ENCODE measurements around the gene CARD14. TPM values are rescaled to one million over a fixed set of nuclear protein-coding genes. Genes with fewer than 3 reads are reported as not detected.
"Not testable (repeated sequence)": the region's sequence is repeated elsewhere in the genome, so short reads cannot be mapped to it uniquely, and the experiment has no call there.

CARD14 gene
- total RNA-seq, 6 donors from 2014 or later = 0.15 to 7.3 (median 1.0) TPM

DNA sequence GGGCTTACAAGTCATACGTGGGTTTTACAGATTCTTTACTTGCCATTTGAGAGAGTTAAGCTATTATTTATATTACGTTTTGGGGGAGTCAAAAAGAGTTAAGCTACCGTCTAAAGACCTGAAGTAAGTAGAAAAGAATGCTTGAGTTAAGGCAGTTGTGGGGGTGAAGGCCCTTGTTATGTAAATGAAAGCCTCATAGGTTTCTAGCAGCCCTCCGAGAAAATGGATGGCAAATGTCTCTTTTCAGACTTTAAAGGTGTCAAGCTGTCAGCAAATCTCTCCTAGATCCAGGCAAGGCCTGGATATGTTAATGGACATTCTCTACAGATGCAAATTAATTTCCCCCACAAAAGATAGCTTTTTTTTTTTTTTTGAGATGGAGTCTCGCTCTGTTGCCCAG is 15.7 kb upstream of the CARD14 start:
- no peak for DNase-seq
- Histone ChIP-seq H3K4me3 (no peak overlapping the region), H3K4me1 (no peaks in the 10 kb centered on the region), H3K36me3 (no peaks in the 10 kb centered on the region), H3K27ac (no peak overlapping the region), H3K9me3 (peaks cover 0 to 9% (median 4%) of the 10 kb centered on the region in 4 donors), H3K27me3 (no peaks in the 10 kb centered on the region)
- TF ChIP-seq, protein P1, sequence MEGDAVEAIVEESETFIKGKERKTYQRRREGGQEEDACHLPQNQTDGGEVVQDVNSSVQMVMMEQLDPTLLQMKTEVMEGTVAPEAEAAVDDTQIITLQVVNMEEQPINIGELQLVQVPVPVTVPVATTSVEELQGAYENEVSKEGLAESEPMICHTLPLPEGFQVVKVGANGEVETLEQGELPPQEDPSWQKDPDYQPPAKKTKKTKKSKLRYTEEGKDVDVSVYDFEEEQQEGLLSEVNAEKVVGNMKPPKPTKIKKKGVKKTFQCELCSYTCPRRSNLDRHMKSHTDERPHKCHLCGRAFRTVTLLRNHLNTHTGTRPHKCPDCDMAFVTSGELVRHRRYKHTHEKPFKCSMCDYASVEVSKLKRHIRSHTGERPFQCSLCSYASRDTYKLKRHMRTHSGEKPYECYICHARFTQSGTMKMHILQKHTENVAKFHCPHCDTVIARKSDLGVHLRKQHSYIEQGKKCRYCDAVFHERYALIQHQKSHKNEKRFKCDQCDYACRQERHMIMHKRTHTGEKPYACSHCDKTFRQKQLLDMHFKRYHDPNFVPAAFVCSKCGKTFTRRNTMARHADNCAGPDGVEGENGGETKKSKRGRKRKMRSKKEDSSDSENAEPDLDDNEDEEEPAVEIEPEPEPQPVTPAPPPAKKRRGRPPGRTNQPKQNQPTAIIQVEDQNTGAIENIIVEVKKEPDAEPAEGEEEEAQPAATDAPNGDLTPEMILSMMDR (IDR thresholded peaks at IDR 0.05) = no peak
- TF ChIP-seq POLR2AphosphoS5 (IDR thresholded peaks at IDR 0.05) (no peak), EP300 (IDR thresholded peaks at IDR 0.05) (no peak), POLR2A (IDR thresholded peaks at IDR 0.05) (no peak)
- ATAC-seq (ENCODE audit: low FRiP score in 2 of 2) = no peak
- WGBS, 2 donors = 82 to 84% methylated on average over 5 of the region's 5 CpGs

DNA sequence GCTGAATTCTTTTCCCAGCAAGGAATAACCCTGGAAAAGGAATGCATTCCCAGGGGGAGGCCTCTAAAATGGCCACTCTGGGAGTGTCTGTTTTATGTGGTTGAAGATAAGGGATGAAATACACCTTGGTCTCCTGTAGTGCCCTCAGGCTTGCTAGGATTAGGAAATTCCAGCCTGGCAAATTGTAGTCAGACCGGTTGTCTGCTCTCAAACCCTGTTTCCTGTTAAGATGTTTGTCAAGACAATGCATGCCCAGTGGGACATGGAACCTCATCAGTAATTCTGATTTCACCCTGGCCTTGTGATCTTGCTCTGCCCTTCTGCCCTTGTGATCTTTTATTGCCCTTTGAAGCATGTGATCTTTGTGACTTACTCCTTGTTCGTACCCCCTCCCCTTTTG is 14.2 kb upstream of the CARD14 start:
- DNase-seq; H3K9me3 ChIP-seq; H3K4me3 ChIP-seq; H3K27ac ChIP-seq; H3K36me3 ChIP-seq; ATAC-seq (ENCODE audit: low FRiP score in 2 of 2); H3K4me1 ChIP-seq; H3K27me3 ChIP-seq: not testable (repeated sequence)
- WGBS, 2 donors = 48 to 50% methylated on average over 2 of the region's 2 CpGs

DNA sequence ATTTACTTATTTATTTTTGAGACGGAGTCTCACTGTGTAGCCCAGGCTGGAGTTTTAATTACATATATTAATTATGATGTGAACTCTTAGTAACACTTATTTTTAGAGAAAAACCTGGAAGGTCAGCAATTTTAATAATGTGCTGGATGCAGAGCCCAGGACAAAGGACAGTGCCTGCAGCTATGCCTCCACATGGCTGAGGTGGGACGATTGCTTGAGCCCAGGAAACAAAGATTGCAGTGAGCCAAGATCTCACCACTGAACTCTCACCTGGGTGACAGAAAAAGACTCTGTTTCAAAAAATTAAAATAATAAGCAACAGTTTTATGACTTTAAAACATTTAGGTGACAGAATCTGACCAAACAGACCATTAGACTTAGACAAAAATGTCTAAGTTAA is 11.0 kb upstream of the CARD14 start:
- Histone ChIP-seq H3K9me3 (peaks cover 0 to 9% (median 4%) of the 10 kb centered on the region in 4 donors), H3K36me3 (no peaks in the 10 kb centered on the region), H3K4me1 (no peaks in the 10 kb centered on the region), H3K27me3 (no peaks in the 10 kb centered on the region), H3K27ac (no peak overlapping the region), H3K4me3 (no peak overlapping the region)
- no peak for DNase-seq
- WGBS, 2 donors = 72 to 78% methylated on average over 2 of the region's 2 CpGs
- TF ChIP-seq, protein P1 (IDR thresholded peaks at IDR 0.05) = no peak
- TF ChIP-seq POLR2A (IDR thresholded peaks at IDR 0.05) (no peak), POLR2AphosphoS5 (IDR thresholded peaks at IDR 0.05) (no peak), EP300 (IDR thresholded peaks at IDR 0.05) (no peak)
- no peak for ATAC-seq (ENCODE audit: low FRiP score in 2 of 2)

DNA sequence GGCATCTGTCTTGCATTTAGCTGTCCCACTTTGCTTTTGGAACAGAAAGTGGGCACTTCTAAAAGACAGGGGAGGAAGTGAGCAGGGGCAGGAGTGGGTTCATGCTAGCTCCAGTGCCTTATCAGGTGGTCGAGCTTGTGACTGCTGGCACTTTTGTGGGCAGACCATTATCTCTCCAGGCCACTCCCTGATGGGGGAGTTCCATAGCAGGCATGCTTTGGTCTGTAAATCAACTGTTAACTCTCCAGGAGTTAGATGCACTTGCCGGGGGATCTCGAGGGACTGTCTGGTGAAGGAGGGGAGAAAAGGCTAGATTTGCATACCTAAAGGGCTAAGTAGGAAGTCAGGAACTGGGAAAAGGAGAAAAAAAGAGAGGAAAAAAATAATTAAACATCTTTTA is 9.3 kb upstream of the CARD14 start:
- Histone ChIP-seq H3K27ac (no peak overlapping the region), H3K36me3 (no peaks in the 10 kb centered on the region), H3K27me3 (no peaks in the 10 kb centered on the region), H3K4me3 (no peak overlapping the region), H3K9me3 (peaks cover 0 to 9% (median 4%) of the 10 kb centered on the region in 4 donors), H3K4me1 (no peaks in the 10 kb centered on the region)
- TF ChIP-seq EP300 (IDR thresholded peaks at IDR 0.05) (no peak), POLR2A (IDR thresholded peaks at IDR 0.05) (no peak), POLR2AphosphoS5 (IDR thresholded peaks at IDR 0.05) (no peak)
- TF ChIP-seq, protein P1 (IDR thresholded peaks at IDR 0.05) = no peak
- DNase-seq = no peak
- 38 to 44% methylated on average over 3 of the region's 3 CpGs for WGBS, 2 donors
- ATAC-seq (ENCODE audit: low FRiP score in 2 of 2) = no peak

DNA sequence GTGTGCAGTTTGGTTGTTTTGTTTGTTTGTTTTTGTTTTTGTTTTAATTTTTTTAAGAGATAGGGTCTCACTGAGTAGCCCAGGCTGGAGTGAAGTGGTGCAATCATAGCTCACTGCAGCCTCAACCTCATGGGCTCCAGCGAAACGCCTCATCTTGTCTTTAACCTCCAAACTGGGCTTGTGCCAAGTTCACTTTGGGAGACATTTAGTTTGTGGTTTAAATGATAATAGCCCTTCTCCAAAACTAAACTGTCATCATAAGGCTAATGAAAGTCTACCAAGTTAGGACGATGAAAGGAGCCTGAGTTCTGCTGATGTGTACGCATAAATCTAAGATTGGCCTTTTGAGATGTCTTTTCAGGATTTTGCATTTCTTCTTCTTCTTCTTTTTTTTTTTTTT is 6.5 kb upstream of the CARD14 start:
- H3K4me1 ChIP-seq = no peaks in the 10 kb centered on the region
- no peaks in the 10 kb centered on the region for H3K27me3 ChIP-seq
- DNase-seq (no peak), ATAC-seq (ENCODE audit: low FRiP score in 2 of 2) (no peak)
- no peaks in the 10 kb centered on the region for H3K36me3 ChIP-seq
- H3K9me3 ChIP-seq = no peaks in the 10 kb centered on the region
- H3K27ac ChIP-seq = no peak overlapping the region
- H3K4me3 ChIP-seq = no peak overlapping the region
- TF ChIP-seq, protein P1 (IDR thresholded peaks at IDR 0.05) = no peak
- TF ChIP-seq POLR2AphosphoS5 (IDR thresholded peaks at IDR 0.05) (no peak), POLR2A (IDR thresholded peaks at IDR 0.05) (no peak), EP300 (IDR thresholded peaks at IDR 0.05) (no peak)
- WGBS, 2 donors = 73 to 80% methylated on average over 4 of the region's 4 CpGs

Data from upper lobe of left lung (tissue), 6 donors.